K562 (cell line): ENCODE measurements around the gene TRIM25. TPM values are rescaled to one million over a fixed set of nuclear protein-coding genes. Genes with fewer than 3 reads are reported as not detected.

Experiments
- CEBPZ ChIP-seq: fragments of 150-350 bp; IDR thresholded peaks from 2 replicates; pipeline ENCODE4 v1.6.1; 2014; ENCODE audit warnings: low read depth, mild to moderate bottlenecking, low read length, borderline replicate concordance
- FOXJ3 ChIP-seq: sonication (generic); formaldehyde crosslinking; IDR thresholded peaks from 2 replicates; pipeline ENCODE4 v1.4.0; 2020; ENCODE audit warnings: mild to moderate bottlenecking, missing genetic modification reagents
- ID3 ChIP-seq, 2 experiments: fragments of 250-450 bp in 1 of 2; fragments of 450-650 bp in 1 of 2; sonication (Bioruptor Pico) in 1 of 2; IDR thresholded peaks; 2 replicates each; pipeline versions ENCODE4 v1.6.1 to v1.8.0; 2016 to 2021; ENCODE audit warnings: mild to moderate bottlenecking in 2 of 2, moderate library complexity in 2 of 2, missing compliant biosample characterization in 1 of 2, missing genetic modification characterization in 1 of 2
- NR4A1 ChIP-seq, 2 experiments: fragments of 250-450 bp in 1 of 2; fragments of 450-650 bp in 1 of 2; sonication (Bioruptor Pico) in 1 of 2; IDR thresholded peaks; 2 replicates each; pipeline versions ENCODE4 v1.4.0 to v1.6.1; 2016 to 2020; ENCODE audit warnings: mild to moderate bottlenecking in 2 of 2, missing compliant biosample characterization in 1 of 2, missing genetic modification characterization in 1 of 2, moderate library complexity in 1 of 2
- RBFOX2 ChIP-seq: fragments of 200-400 bp; formaldehyde crosslinking; IDR thresholded peaks from 2 replicates; pipeline ENCODE4 v1.6.1; 2017; ENCODE audit warnings: low read depth, mild to moderate bottlenecking, low read length, moderate library complexity
- TFAM ChIP-seq: fragments of 250-450 bp; sonication (Bioruptor Pico); conservative IDR thresholded peaks from 2 replicates; pipeline ENCODE4 v1.5.0; 2021; ENCODE audit warnings: mild to moderate bottlenecking, moderate library complexity
- TFAP4 ChIP-seq: sonication (generic); formaldehyde crosslinking; IDR thresholded peaks from 2 replicates; pipeline ENCODE4 v1.8.0; 2022; ENCODE audit warnings: missing genetic modification reagents, mild to moderate bottlenecking, moderate library complexity, borderline replicate concordance
- THRB ChIP-seq: fragments of 450-650 bp; formaldehyde crosslinking; conservative IDR thresholded peaks from 2 replicates; pipeline ENCODE4 v1.4.0; 2022; ENCODE audit warnings: mild to moderate bottlenecking, missing genetic modification characterization
- polyA plus RNA-seq, 8 experiments: library from polyadenylated mRNA; depleted of rRNA in 4 of 8; stranded (reverse) in 5 of 8; unstranded in 3 of 8; fragments of >200 nt; fragmentation: Nextera tagmentation in 2 of 8; fragmentation: Illumina TruSeq in 1 of 8; extraction: Ambion mirVana in 2 of 8; extraction: Trizol in 1 of 8; gene quantifications; 2 replicates each; pipeline versions ENCODE4 v1.2.1 to v1.2.3, GENCODE V29; 2011 to 2014; ENCODE audit warnings: inconsistent platforms in 1 of 8, missing spikeins in 1 of 8
- total RNA-seq, 7 experiments: library from RNA; depleted of rRNA in 6 of 7; stranded (reverse); fragments of >200 nt in 6 of 7; fragmentation: Illumina TruSeq in 2 of 7; extraction: Trizol in 2 of 7; gene quantifications; 2 replicates each; pipeline versions ENCODE4 v1.2.1 to v1.2.3, GENCODE V29; 2011 to 2021; ENCODE audit warnings: low replicate concordance in 1 of 7
- TF ChIP-seq, protein P1 (sequence below): sonication (generic); formaldehyde crosslinking; IDR thresholded peaks from 2 replicates; pipeline ENCODE4 v1.8.0; 2023; ENCODE audit warnings: missing genetic modification reagents, mild to moderate bottlenecking, borderline replicate concordance

The TRIM25 gene
- total and polyA plus RNA-seq, 9 of the 15 experiments (the other 6 are each of a cell fraction or from before 2014, with no cell fraction given): 5.9 to 49.5 (median 24.5) TPM

DNA sequence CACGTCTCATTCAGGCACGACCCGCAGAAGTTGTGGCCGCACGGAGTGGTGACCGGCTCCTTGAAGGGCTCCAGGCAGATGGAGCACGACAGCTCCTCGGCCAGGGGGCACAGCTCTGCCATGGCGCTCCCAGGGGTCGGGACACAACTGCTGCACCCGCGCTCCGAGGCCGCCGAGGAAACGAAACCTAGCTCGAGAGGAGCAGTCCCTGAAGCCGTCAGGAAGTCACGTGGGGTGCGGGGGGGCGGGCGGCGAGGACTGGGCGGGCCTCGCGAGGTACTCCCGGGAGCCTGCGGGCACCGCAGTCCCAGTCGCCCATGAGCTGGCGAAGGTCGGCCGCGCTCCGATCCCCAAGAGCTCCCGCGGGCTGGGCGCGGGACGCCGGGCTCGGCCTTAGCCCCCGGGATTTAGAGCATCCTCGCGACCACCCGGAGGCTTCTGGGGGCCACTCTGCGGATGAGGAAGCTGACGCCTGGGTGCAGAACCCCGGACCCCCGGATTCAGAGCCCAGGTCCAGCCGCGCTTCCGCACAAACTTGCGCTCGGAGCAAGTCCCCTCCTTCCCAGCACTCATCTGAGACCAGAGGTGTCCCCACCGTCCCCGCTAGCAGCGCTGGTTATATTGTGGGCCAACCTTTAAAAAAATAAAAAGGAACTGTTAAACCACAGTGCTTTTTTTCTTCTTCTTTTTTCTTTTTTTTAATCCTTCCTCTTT is at the start of gene TRIM25 (continued):
- TF ChIP-seq TFAP4 (CRISPR knock-in tag): no peak; the same call in 1 of the 2 replicates
- no peak for TF ChIP-seq TFAM (CRISPR knock-in tag)
- TF ChIP-seq, protein P1, sequence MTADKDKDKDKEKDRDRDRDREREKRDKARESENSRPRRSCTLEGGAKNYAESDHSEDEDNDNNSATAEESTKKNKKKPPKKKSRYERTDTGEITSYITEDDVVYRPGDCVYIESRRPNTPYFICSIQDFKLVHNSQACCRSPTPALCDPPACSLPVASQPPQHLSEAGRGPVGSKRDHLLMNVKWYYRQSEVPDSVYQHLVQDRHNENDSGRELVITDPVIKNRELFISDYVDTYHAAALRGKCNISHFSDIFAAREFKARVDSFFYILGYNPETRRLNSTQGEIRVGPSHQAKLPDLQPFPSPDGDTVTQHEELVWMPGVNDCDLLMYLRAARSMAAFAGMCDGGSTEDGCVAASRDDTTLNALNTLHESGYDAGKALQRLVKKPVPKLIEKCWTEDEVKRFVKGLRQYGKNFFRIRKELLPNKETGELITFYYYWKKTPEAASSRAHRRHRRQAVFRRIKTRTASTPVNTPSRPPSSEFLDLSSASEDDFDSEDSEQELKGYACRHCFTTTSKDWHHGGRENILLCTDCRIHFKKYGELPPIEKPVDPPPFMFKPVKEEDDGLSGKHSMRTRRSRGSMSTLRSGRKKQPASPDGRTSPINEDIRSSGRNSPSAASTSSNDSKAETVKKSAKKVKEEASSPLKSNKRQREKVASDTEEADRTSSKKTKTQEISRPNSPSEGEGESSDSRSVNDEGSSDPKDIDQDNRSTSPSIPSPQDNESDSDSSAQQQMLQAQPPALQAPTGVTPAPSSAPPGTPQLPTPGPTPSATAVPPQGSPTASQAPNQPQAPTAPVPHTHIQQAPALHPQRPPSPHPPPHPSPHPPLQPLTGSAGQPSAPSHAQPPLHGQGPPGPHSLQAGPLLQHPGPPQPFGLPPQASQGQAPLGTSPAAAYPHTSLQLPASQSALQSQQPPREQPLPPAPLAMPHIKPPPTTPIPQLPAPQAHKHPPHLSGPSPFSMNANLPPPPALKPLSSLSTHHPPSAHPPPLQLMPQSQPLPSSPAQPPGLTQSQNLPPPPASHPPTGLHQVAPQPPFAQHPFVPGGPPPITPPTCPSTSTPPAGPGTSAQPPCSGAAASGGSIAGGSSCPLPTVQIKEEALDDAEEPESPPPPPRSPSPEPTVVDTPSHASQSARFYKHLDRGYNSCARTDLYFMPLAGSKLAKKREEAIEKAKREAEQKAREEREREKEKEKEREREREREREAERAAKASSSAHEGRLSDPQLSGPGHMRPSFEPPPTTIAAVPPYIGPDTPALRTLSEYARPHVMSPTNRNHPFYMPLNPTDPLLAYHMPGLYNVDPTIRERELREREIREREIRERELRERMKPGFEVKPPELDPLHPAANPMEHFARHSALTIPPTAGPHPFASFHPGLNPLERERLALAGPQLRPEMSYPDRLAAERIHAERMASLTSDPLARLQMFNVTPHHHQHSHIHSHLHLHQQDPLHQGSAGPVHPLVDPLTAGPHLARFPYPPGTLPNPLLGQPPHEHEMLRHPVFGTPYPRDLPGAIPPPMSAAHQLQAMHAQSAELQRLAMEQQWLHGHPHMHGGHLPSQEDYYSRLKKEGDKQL (CRISPR knock-in tag): no peak
- TF ChIP-seq CEBPZ: no peak
- TF ChIP-seq THRB (CRISPR knock-in tag): 0 out of 2 replicates have a peak, but pooled peaks have one; percentile 9
- no peak for TF ChIP-seq FOXJ3 (CRISPR knock-in tag)
- TF ChIP-seq ID3 (CRISPR knock-in tag; IDR thresholded peaks at IDR 0.05): no peak
- 0 out of 2 replicates have a peak, but pooled peaks have one; percentile 52 for TF ChIP-seq ID3 (tag; IDR thresholded peaks at IDR 0.05)
- peak; percentile 100 for TF ChIP-seq RBFOX2
- TF ChIP-seq NR4A1 (CRISPR knock-in tag; IDR thresholded peaks at IDR 0.05): no peak
- TF ChIP-seq NR4A1 (tag; IDR thresholded peaks at IDR 0.05): no peak
